Spleen (tissue), 11 donors: ENCODE results near the gene CEP162. TPM values are rescaled to one million over a fixed set of nuclear protein-coding genes. Genes with fewer than 3 reads are reported as not detected.
"Not testable (repeated sequence)": the region's sequence is repeated elsewhere in the genome, so short reads cannot be mapped to it uniquely, and the experiment has no call there.

Source experiments
- DNase-seq: peaks from one replicate; pipeline ENCODE4 v3.0.0-alpha.2; 2020
- H3K27ac ChIP-seq, 8 donors: fragments of 200-600 bp; sonication (generic) in 7 of 8; 1 replicate in 4 of 8; 2 replicates in 4 of 8; pipeline versions ENCODE4 v1.5.0 to v1.8.0; 2016 to 2021; ENCODE audit warnings: inconsistent platforms in 4 of 8, mild to moderate bottlenecking in 4 of 8, moderate library complexity in 1 of 8
- H3K27me3 ChIP-seq, 7 donors: fragments of 200-600 bp; sonication (generic) in 6 of 7; replicated peaks in 1 of 7; 1 replicate in 4 of 7; 2 replicates in 3 of 7; pipeline versions ENCODE4 v1.5.0 to v1.8.0; 2016 to 2021; ENCODE audit warnings: inconsistent platforms in 3 of 7, mild to moderate bottlenecking in 1 of 7
- H3K36me3 ChIP-seq, 6 donors: fragments of 200-600 bp; sonication (generic) in 5 of 6; 1 replicate in 4 of 6; 2 replicates in 2 of 6; pipeline versions ENCODE4 v1.5.0 to v1.8.0; 2016 to 2021; ENCODE audit warnings: inconsistent platforms in 2 of 6
- H3K4me1 ChIP-seq, 6 donors: fragments of 200-600 bp; sonication (generic) in 5 of 6; 1 replicate in 3 of 6; 2 replicates in 3 of 6; pipeline versions ENCODE4 v1.5.0 to v1.8.0; 2016 to 2021; ENCODE audit warnings: inconsistent platforms in 3 of 6
- H3K4me3 ChIP-seq, 8 donors: fragments of 200-600 bp; sonication (generic) in 7 of 8; 1 replicate in 4 of 8; 2 replicates in 4 of 8; pipeline versions ENCODE4 v1.5.0 to v1.8.0; 2016 to 2021; ENCODE audit warnings: inconsistent platforms in 4 of 8, mild to moderate bottlenecking in 4 of 8, moderate library complexity in 2 of 8
- H3K9me3 ChIP-seq, 8 donors: fragments of 200-600 bp; sonication (generic) in 7 of 8; 1 replicate in 4 of 8; 2 replicates in 4 of 8; pipeline versions ENCODE4 v1.5.0 to v1.8.0; 2016 to 2021; ENCODE audit warnings: inconsistent platforms in 4 of 8
- POLR2A ChIP-seq, 3 donors: fragments of 450-650 bp; IDR thresholded peaks; one replicate each; pipeline ENCODE4 v1.5.1; 2017; ENCODE audit warnings: antibody characterized with exemption in 3 of 3, mild to moderate bottlenecking in 1 of 3
- POLR2AphosphoS5 ChIP-seq, 3 donors: sonication (generic); formaldehyde crosslinking; IDR thresholded peaks; one replicate each; pipeline ENCODE4 v1.5.1; 2017; ENCODE audit warnings: antibody characterized with exemption in 3 of 3
- WGBS, 5 donors: extraction: QIAGEN DNeasy Blood & Tissue Kit in 3 of 5; methylation state at CpG; one replicate each; pipeline versions ENCODE4 v1.1.5 to v1.1.7; 2013 to 2018; 5-methylcytosine and 5-hydroxymethylcytosine counted together
- intact Hi-C: fragments of 100-400 bp; cut with DNase I; formaldehyde crosslinking; loops from one replicate; pipeline ENCODE4 v1.15.0; 2023; ENCODE audit warnings: low total_unique reads
- polyA plus RNA-seq, 3 donors: library from polyadenylated mRNA; stranded (reverse); fragments of 200-250 nt; gene quantifications; one replicate each; pipeline ENCODE4 v1.2.1, GENCODE V29; 2013
- total RNA-seq, 7 donors: library from RNA; depleted of rRNA in 3 of 7; stranded (reverse); fragments of >200 nt in 3 of 7; fragmentation: NEBNext Ultra II Directional in 4 of 7; extraction: Animal tissue kit (Norgen Biotek cat#: 25700) in 4 of 7; gene quantifications; one replicate each; pipeline versions ENCODE4 v1.1.0 to v1.2.1, GENCODE V29; 2016 to 2021
- TF ChIP-seq, protein P1 (sequence below), 11 experiments: fragments of 200-600 bp in 7 of 11; fragments of 450-650 bp in 4 of 11; sonication (generic) in 4 of 11; IDR thresholded peaks in 8 of 11; conservative IDR thresholded peaks in 3 of 11; 1 replicate in 7 of 11; 2 replicates in 4 of 11; pipeline versions ENCODE4 v1.4.0 to v1.8.0; 2016 to 2021; ENCODE audit warnings: antibody characterized with exemption in 11 of 11, inconsistent platforms in 4 of 11, mild to moderate bottlenecking in 1 of 11
- donor health status: healthy with polysubstance abuse.
- donor health status: DM: no; HTN: no; CAD: no; lungs with moderate emphysema.
- donor health status: DM: no; HTN: no; CAD: no.
- donor health status: Bipolar disorder and iron deficiency.
- donor health status: healthy.
- donor health status: DM: no; HTN: no; CAD: no.
- donor health status: DM: yes; HTN: yes; CAD: no.

The CEP162 gene
- total and polyA plus RNA-seq, 10 donors = 5.1 to 22.8 (median 10.3) TPM

DNA sequence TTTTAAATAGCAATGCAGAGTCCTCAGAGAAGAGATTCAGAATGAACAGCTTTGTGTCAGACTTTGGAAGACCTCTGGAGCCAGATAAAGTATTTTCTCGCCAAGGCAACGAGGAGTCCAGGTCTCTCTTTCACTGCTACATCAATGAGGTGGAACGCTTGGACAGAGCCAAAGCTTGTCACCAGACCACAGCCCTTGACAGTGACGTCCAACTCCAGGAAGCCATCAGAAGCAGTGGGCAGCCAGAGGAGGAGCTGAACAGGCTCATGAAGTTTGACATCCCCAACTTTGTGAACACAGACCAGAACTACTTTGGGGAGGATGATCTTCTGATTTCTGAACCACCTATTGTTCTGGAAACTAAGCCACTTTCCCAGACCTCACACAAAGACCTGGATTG lies 138.4 kb downstream of the CEP162 start:
- no peak overlapping the region for H3K27ac ChIP-seq
- 72 to 84% (median 77%) methylated on average over 4 of the region's 4 CpGs for WGBS, 5 donors

GRCh38 chr6:84086545-84087429 lies 140.7 kb downstream of the CEP162 start:
- WGBS, 5 donors = 76 to 87% (median 85%) methylated on average over 6 of the region's 6 CpGs
- no peaks in the 10 kb centered on the region for H3K9me3 ChIP-seq
- H3K27me3 ChIP-seq = no peaks in the 10 kb centered on the region
- H3K4me3 ChIP-seq = no peak overlapping the region
- no peaks in the 10 kb centered on the region for H3K4me1 ChIP-seq
- DNase-seq = no peak
- H3K27ac ChIP-seq = no peak overlapping the region
- TF ChIP-seq, protein P1, sequence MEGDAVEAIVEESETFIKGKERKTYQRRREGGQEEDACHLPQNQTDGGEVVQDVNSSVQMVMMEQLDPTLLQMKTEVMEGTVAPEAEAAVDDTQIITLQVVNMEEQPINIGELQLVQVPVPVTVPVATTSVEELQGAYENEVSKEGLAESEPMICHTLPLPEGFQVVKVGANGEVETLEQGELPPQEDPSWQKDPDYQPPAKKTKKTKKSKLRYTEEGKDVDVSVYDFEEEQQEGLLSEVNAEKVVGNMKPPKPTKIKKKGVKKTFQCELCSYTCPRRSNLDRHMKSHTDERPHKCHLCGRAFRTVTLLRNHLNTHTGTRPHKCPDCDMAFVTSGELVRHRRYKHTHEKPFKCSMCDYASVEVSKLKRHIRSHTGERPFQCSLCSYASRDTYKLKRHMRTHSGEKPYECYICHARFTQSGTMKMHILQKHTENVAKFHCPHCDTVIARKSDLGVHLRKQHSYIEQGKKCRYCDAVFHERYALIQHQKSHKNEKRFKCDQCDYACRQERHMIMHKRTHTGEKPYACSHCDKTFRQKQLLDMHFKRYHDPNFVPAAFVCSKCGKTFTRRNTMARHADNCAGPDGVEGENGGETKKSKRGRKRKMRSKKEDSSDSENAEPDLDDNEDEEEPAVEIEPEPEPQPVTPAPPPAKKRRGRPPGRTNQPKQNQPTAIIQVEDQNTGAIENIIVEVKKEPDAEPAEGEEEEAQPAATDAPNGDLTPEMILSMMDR (IDR thresholded peaks at IDR 0.05 in 8 of 11, conservative IDR thresholded peaks at IDR 0.05 in 3 of 11) = no peak
- TF ChIP-seq POLR2A (IDR thresholded peaks at IDR 0.05) (no peak), POLR2AphosphoS5 (IDR thresholded peaks at IDR 0.05) (no peak)
- H3K36me3 ChIP-seq = no peaks in the 10 kb centered on the region
- intact Hi-C loops = no loop called here

More for the DNA sequence above, 138.4 kb downstream of the CEP162 start:
- TF ChIP-seq POLR2A (IDR thresholded peaks at IDR 0.05) (no peak), POLR2AphosphoS5 (IDR thresholded peaks at IDR 0.05) (no peak)
- TF ChIP-seq, protein P1 (IDR thresholded peaks at IDR 0.05 in 8 of 11, conservative IDR thresholded peaks at IDR 0.05 in 3 of 11) = no peak
- H3K4me1 ChIP-seq = no peaks in the 10 kb centered on the region
- no peaks in the 10 kb centered on the region for H3K9me3 ChIP-seq
- intact Hi-C loops = no loop called here
- no peaks in the 10 kb centered on the region for H3K36me3 ChIP-seq
- DNase-seq = no peak
- H3K4me3 ChIP-seq = no peak overlapping the region
- H3K27me3 ChIP-seq = no peaks in the 10 kb centered on the region

DNA sequence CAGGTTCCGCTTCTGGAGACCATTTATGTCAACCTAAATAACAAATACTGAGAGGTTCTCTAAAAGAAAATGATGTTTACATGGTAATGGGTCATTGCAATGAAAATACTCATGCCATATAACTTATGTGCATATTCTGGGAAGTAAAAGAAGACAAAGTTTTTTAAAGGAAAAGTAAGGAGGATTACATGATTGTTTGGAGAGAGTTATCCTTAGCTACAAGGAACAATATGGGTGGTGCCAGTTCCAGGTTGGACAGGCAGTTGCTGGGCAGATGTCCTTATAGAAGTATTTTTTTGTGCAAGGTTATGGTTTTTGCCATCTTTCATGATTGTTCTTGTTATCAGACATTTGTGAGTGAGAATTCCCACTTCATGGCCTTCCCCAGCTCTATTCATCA lies 141.4 kb downstream of the CEP162 start:
- H3K27ac ChIP-seq = no peak overlapping the region
- no peak for TF ChIP-seq POLR2AphosphoS5 (IDR thresholded peaks at IDR 0.05)
- TF ChIP-seq, protein P1 (IDR thresholded peaks at IDR 0.05 in 8 of 11, conservative IDR thresholded peaks at IDR 0.05 in 3 of 11) = no peak
- no peak for TF ChIP-seq POLR2A (IDR thresholded peaks at IDR 0.05)
- 78 to 97% (median 83%) methylated on average over 1 of the region's 1 CpG for WGBS, 5 donors
- no peaks in the 10 kb centered on the region for H3K36me3 ChIP-seq
- no peaks in the 10 kb centered on the region for H3K4me1 ChIP-seq
- H3K27me3 ChIP-seq = no peaks in the 10 kb centered on the region
- no peak for DNase-seq
- H3K9me3 ChIP-seq = no peaks in the 10 kb centered on the region
- H3K4me3 ChIP-seq = no peak overlapping the region
- intact Hi-C loops = no loop called here

DNA sequence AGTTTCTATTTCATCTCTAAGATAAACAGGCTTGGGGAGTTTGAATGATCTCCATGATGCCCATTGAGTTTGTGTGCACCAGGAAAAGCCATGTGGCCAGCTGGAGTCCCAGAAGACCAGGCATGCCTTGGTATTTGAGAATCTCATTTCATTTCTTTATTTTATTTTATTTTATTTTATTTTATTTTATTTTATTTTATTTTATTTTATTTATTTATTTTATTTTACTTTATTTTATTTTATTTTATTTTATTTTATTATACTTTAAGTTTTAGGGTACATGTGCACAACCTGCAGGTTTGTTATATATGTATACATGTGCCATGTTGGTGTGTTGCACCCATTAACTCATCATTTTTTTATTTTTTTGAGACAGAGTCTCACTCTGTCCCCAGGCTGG lies 142.7 kb downstream of the CEP162 start:
- H3K9me3 ChIP-seq, H3K4me3 ChIP-seq, intact Hi-C loops, H3K27me3 ChIP-seq, H3K4me1 ChIP-seq, DNase-seq, H3K27ac ChIP-seq, H3K36me3 ChIP-seq: not testable (repeated sequence)
